AG08396 (cell line): Measurements from ENCODE around the gene RAET1G.
"Not testable (repeated sequence)": the region's sequence is repeated elsewhere in the genome, so short reads cannot be mapped to it uniquely, and the experiment has no call there.

ENCODE experiments used
- DNase-seq: peaks from one replicate; pipeline ENCODE4 v3.0.0; 2012; ENCODE audit warnings: low spot score, mixed read lengths

The RAET1G gene

DNA sequence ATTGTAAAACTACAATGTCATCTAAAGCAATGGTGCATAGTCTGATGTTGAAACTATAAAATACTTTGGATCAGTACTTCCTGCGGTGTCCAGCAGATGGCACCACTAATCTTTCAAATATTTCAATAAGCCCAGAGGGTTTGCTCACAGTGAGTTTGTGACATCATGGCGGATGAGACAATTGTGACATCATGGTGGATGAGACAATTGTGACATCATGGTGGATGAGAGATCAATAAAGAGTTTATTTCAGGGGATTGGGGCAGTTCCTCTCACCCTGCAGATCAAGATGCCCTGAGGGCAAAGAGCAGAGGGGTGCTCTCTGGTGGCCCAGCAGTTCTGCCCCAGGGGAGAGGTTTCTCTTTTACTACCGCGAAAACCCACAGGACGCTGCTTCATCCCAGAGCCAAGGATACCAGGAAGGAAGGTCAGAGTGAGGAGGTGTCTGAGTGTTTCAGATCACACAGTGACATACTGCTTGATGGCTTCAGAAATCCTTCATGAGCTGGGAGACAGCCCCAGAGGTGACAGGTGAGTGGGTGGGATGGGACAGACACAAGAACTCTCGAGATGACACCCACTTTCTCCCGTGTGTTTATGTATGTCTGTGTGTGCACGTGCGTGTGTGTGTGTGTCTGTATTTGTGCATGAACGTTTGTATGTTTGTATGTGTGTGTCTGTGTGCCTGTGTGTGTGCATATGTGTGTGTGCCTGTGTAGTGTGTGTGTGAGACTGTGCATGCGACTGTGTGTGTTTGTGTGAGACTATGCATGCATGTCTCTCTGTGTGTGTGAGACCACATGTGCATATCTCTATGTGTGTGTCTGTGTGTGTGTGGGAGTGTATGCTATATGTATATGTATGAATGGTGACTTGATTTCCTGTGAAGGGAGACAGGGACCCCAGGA lies 11.6 kb upstream of the RAET1G start:
- peak; percentile 64 for DNase-seq

DNA sequence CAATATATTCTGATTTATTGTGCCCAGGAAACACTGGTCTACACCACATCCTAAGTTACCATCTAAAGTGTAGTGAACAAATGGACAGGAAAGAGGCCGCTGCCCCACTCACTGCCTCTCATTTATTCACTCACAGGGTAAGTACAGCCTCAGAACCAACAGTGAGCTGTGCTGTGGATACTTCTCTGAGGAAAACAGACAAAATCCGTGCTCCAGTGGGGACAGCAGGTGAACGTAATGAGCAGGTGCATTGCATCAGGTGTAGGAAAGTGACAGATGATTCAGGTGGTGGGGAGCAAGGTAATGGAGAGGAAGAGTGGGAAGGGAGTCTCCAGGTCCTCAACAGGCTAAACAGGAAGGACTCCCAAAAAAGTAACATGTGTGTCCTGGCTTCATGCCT lies 10.5 kb upstream of the RAET1G start:
- DNase-seq, result no peak

DNA sequence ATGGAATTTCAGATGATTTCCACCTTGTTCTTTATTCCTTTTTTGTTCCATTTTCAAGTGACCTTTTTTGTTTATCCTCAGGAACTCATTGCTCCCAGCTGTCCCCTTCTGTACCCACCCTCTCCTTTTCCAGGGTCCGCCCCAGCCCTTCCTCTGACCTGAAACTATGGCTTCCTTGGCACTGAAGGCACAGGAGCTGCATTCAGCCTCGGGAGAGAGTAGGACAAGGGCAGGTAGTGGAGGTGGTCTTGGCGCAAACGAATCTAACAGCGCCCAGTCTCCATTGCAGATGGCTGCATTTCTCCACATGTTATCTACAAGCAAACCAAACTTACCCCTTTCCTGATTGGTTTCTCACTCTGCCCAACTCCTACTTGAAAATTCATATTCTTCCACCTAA lies 10.1 kb upstream of the RAET1G start:
- no peak for DNase-seq

DNA sequence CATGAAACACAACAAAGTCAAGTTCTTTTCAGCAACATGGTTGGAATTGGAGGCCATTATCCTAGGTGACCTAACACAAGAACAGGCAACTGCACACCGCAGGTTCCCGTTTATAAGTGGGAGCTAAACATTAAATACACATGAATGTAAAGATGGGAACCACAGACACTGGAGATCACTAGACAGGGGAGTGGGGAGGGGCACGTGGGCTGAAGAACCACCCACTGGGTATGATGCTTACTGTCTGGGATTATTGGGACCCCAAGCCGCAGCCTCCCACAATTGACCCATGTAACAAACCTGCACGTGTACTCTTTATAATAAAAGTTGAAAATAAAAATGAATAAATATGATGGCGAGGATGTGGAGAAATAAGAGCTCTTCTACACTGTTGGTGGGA lies 8.6 kb upstream of the RAET1G start:
- DNase-seq, result no peak

DNA sequence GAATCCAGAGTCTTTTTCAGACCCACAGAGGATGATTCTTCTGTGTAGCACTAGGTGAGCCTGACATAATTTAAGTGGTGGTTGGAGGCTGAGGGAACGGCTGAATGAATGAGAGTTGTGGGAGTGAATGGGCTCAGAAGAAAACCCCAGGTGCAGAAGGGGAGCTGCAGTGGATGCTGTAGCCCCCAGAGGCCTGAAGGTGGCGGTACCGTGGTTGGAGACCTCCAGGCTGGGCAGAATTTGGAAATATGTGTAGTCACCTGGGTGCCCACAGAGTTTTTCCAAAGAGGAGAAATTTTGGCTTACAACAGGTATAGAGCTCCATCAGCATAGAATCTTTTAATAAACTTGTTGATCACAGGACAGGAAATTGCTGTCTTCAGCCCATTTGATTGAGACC lies 6.5 kb upstream of the RAET1G start:
- no peak for DNase-seq

DNA sequence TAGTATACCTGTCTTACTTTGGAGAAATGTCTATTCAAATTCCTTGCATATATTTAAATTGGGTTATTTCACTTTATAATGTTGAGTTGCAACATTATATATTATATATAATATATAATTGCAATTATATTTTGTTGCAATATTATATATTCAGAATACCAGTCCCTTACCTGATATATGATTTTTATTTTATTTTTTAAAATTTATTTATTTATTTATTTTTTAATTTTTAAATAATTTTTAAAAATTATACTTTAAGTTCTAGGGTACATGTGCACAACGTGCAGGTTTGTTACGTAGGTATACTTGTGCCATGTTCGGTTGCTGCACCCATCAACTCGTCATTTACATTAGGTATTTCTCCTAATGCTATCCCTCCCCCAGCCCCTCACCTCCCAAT lies 4.1 kb upstream of the RAET1G start:
- not testable (repeated sequence) for DNase-seq

DNA sequence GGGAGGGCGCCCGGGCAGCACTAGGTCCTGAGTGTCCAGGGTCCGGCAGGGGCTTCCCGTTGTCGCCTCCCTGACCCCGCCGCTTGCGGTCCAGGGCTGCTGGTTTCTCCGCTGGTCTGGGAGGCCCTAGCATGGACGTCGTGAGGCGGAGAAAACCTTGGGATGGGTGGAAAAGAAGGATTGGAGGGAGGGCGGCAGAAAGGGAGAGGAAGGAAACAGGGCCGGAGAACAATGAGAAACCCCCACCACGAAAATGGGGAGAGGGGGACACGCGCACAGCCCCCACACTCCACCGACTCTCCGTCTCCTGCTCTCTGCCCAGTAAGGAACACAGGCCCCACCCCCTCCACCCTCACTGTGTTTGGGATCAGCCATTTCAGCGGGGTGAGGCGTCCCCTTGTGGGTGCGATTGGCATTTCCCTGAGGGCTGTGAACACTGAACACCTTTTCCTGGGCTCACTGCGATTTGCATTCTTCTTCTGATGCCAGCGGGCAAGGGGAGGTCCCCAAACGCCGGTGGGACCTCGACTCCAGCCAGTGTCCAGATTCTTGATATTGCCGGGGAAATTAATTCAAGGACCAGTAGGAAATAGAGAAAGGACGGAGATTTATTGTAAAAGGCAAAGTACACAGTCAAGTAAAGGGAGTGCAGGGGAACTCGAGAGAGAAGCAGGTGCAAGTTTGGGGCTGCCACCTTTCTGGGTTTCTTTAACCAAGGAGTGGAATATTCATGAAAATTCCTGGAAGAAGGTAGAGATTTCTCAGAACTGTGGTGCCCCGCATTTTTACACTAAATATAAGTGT lies 3.3 kb upstream of the RAET1G start:
- DNase-seq, result peak; percentile 66

DNA sequence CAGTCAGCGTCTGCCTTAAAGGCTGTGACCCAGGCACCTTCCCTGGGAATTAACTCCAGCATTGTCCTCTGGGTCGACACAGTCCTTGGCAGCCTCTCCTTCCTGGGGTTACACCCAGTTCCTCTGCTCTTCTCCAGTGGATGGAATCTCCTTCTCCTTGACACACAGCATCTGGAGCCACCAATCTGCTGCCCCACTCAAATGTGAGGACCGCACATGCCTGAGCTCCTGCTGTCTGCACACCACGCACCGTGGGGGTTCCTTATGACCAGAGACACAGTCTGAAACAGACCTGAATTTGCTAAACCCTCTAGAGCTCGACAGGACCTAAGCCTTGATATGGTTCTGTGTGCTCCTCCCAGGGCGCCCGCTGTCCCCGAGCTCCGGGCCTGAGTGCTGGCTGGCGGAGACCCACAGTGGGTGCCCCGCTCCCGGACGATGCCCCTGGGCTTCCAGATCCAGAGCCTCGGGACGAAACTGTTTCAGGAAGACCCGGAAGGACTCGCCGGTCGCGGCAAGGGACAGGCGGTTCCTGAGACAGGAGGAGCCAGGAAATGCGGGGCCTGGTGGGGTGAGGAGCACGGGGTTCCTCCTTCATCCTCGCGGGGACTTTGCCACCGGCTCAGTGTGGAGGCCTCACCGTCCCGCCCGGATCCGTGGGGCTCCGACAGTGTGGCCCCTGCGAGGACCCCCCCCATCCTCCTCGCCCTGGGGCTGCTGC lies 2.5 kb upstream of the RAET1G start:
- DNase-seq, result no peak

DNA sequence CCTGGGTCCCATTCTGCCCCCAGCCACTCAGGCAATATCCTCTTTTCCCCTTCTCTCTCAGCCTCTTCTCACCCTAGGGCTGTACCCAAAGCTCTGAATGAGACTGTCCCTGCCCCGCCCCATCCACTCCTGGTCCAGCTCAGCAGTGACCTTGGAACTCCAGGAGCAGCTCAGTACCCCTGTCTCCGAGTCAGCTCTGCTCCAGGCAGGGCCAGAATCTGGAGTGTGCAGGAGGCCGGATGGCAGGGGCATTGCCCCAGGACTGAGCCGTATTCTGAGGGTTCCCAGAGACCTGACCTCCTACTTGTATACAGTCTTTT lies 2.0 kb upstream of the RAET1G start:
- no peak for DNase-seq

DNA sequence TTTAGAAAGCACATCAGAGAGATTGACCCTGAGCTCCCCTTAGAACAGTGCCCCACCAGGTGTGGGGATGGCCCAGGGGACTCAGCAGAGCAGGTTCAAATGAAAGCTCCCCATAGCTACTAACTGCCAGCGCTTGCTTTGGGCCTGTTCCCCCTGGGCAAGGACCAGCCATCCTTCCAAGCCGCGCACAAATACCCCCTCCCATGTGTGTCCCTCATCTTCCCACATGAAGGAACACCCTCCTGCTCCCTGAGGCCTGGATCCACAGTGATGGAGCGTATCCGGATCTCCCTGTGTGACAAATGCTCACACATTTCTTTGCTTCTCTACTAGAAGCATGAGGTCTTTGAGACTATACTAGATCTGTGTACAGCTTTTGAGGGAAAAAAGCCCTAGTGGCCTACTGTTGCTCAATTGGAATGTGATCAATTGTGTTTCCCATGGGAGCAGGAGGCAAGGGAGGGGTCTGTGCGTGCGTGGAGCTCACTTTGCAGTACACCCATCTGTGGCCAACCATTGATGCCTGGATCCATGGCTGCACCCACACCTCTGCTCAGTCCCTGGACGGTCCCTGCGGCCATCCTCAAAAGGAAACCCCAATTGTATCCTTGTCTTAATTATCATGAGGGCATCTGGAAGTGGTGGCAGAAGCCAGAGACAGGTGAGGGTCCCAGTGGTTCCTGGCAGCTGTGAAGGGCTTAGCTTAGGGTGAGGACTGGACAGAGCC lies 1.4 kb upstream of the RAET1G start:
- DNase-seq, result no peak

DNA sequence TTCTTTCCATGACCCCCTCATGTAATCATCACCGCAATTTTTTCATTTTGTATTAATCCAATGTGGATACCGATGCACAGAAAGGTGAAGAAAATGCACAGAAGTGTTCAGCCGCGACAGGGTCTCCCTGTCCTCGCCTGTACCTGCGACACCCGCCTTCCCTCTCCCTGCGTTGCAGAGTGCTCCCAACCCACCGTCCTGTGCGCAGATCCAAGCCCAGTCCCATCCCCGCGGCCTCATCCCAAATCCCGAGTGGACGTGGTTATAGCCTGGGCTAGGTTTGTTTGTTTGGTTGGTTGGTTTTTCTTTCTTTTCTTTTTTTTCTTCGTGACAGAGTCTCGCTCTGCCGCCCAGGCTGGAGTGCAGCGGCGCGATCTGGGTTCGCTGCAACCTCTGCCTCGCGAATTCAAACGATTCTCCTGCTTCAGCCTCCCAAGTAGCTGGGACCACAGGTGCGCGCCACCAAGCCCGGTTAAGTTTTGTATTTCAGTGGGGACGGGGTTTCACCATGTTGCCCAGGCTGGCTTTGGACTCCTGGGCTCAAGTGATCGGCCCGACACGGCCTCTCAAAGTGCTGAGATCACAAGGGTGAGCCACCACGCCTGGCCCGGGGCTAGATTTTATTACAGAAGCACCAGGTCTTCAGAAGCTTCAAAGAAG lies 536 bp upstream of the RAET1G start:
- no peak for DNase-seq

DNA sequence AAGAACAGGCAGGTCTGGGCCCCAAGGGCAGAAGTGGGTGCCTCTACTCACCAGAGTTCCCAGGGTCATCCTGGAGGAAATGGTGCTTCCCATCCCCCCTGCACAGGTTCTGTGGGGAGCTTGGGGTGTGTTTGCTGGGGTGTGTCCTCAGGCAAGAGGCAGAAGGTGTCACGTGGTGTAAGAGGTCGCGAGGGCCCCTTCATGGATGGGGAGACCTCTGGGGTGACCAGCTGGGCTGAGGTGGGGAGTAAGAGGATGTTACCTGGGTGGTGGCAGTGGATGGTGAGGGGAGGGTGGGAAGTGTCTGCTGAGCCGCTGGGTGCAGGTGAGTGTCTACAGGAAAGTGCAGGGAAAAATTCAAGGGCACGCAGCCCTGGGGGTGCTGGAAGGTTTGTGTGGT lies 830 bp downstream of the RAET1G start:
- DNase-seq, result not testable (repeated sequence)

DNA sequence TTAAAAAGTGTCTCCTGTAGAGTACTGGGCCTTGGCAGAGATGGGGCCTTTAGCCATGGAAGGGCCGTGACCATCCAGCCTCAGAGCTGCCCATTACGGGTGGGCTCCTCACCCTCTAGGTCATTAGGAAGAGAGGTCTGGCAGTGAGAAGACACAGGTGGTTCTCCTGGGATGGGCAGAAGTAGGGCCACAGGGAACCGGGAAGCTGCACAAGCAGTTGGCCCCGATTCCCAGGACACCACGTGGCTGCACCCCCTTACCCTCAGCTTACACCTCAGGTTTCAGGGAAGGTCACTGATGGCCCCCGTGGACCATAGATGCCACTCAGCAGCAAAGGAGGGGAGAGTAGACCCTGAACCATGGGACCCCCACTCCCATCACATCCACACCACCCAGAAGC lies 1.6 kb downstream of the RAET1G start:
- DNase-seq, result no peak

DNA sequence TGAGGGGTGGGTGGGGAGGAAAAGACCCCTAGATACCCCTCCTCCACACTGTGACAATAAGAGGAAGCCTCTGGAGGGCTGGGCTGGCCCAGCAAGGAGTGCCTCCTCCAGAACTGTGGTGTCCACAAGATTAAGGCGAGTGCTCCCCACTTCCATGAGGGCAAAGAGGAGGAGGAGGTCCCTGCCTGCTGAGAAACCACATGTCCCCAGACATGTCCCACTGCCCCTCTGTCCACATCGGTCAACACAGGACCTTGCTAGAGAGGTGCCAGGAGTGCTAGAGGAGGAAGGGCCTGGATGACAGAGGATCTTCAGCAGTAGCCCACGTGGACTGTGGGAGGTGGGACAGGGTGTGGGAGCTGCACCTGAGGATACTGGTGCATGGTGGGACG lies 3.1 kb downstream of the RAET1G start:
- no peak for DNase-seq

DNA sequence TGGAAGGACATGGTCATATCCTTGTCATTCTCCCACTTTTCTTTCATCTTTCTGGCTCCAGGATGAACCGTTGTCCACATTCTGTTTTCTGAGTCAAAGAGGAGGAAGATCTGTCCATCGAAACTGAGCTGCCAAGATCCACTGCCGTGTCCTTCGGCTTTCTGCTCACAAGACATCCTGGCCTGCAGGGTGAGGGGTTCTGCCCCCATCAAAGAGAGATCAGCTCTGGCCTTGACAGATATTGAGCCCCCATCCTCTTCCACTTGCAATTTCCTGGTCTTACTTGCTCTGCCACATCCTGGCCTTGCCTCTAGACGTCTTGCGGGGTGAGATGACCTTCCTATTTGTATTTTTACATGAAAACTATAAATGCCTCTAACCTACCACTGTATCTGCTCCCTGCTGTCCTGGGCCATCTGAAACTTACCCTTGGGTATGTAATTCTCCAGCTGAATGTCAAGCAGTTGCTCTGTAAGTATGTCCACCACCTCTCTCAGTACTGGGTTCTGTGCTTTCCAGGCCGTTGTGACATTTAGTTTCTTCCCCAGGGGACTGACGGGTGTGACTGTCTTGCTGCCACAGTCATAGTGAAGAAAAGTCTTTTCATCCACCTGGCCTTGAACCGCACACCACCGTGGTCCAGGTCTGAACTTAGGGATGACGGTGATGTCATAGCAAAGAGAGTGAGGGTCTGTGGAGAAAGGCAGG lies 3.6 kb downstream of the RAET1G start:
- not testable (repeated sequence) for DNase-seq

DNA sequence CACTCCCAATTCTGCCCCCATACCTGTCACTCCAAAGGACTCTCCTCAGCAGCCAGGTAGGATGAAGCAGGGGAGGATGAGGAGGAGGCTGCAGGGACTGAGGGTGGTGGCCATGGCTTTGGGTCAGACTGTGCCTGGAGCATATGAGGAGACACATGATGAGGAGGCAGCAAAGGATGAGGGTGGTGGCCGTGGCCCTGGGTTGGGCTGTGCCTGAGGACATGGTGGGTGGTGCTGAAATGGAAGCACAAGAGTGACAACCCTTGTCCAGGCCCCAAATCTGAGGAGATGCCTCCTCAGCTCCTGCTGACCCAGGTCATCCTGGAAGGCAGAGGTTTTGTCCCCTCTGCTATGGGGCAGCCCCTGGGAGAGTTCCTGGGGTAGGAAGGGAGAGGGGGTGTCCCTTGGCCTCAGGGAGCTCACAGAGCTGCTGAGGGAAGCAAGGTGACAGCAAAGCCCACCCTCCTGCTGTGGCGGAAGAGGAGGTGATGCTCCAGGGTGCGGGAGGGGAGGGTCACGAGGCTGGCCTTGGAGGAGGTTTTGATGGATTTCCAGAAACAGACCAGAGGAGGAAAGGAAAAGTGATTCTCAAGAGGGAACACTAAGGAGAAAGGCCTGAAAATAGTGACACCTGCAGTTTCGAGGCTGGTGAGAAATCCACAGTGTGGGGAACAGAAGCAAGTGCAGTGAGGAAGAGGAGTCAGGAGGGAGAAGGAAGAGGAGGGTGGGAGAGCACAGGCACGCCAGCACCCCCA lies 4.6 kb downstream of the RAET1G start:
- no peak for DNase-seq

DNA sequence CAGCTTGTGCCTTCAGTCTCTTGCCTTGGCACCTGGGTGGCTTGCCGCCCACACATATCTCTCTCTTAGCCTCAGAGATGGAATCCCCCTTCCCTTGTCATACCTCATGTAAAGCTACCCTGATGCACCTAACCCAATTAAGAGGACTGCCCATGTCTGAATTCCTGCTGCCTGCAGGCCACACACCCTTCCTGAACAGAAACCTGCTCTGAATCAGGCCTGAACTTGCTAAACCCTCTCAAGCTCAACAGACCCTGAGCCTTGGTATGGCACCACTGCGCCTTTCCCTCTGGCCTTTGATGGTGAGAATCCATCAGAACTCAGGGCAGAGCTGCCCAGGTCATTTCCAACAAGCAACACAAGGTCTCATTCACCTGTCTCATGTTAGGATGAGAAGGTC lies 5.2 kb downstream of the RAET1G start:
- no peak for DNase-seq

DNA sequence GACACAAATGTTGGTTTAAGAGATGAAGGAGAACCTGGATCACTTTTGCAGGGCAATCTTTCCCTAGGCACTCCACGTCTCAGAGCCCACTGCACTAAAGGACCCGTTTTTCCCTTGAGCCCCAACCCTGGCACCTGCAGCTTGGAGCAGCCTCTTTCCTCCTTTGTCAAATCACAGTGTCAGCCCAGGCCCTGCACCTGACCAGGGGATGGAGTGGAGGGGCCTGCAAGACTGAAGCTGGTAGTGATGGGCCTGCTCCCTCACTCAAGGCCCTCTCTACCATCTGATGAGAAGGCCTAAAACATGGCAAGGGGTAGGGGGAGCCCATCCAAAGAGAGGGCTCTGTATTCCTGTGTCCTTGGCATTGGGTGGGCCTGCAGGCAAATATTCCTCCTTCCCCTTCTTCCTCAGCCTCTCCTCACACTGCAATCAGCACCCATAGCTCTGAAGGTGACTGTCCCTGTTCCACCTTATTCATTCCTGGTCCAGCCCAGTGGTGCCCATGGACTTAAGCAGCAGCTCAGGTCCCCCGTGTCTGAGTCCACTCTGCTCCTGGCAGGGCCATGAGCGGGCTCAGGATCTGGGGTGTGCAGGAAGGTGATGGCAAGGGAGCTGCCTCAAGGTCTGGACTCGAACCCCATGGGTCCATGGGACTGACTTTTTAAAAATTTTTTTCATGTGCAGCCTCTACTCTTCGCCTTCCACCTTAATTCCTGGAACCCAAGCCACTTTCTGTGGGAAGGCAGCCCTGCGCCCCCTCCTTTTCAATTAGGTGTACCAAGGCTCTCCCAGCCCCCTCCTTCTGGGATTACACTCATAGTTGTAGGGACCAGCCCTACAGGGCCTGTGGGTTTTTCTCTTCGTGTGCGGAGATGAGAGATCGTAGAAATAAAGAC lies 6.7 kb downstream of the RAET1G start:
- DNase-seq, result no peak
